ENCODE measurements around the gene THAP6.

DNA sequence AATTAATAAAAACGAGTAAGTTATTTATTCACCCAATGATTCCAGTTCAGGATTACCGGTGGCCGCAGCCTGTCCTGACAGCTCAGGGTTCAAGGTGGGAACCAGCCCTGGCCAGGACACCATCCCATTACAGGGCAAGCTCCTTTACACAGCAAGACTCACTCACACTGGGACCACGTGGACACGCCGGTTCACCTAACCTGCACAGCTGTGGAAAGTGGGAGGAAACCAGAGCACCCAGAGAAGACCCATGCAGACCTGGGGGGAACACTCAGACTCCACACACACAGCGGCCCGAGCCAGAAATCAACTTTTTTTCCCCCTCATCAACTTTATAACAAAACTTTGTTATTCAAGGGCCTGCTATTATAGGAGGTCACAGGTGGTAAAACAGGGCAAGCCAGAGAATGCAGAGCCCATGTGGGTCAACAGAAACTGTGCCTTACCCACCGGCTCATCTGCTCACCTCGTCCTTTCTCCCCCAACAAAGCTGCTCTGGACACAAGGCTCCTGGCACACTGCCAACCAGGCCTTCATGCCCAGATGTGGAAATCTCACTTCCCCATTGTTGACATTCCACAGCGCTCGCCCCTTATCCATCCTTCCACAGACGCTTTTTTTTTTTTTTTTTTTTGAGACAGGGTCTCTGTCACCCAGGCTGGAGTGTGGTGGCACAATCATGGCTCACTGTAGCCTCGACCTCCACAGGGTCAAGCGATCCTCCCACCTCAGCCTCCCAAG, 33.5 kb downstream of the THAP6 start:
- TF ChIP-seq EP300 (IDR thresholded peaks at IDR 0.05; ENCODE audit: borderline replicate concordance in 1 of 2, low read depth in 2 of 2, low read length in 2 of 2), result no peak
- TF ChIP-seq, protein P1, sequence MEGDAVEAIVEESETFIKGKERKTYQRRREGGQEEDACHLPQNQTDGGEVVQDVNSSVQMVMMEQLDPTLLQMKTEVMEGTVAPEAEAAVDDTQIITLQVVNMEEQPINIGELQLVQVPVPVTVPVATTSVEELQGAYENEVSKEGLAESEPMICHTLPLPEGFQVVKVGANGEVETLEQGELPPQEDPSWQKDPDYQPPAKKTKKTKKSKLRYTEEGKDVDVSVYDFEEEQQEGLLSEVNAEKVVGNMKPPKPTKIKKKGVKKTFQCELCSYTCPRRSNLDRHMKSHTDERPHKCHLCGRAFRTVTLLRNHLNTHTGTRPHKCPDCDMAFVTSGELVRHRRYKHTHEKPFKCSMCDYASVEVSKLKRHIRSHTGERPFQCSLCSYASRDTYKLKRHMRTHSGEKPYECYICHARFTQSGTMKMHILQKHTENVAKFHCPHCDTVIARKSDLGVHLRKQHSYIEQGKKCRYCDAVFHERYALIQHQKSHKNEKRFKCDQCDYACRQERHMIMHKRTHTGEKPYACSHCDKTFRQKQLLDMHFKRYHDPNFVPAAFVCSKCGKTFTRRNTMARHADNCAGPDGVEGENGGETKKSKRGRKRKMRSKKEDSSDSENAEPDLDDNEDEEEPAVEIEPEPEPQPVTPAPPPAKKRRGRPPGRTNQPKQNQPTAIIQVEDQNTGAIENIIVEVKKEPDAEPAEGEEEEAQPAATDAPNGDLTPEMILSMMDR (IDR thresholded peaks at IDR 0.05; ENCODE audit: control extremely low read depth in 1 of 3, insufficient read depth in 1 of 3, low read depth in 1 of 3, low read length in 3 of 3), result no peak
- TF ChIP-seq, protein P2, sequence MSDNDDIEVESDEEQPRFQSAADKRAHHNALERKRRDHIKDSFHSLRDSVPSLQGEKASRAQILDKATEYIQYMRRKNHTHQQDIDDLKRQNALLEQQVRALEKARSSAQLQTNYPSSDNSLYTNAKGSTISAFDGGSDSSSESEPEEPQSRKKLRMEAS (IDR thresholded peaks at IDR 0.05), result no peak
- TF ChIP-seq, protein P3, sequence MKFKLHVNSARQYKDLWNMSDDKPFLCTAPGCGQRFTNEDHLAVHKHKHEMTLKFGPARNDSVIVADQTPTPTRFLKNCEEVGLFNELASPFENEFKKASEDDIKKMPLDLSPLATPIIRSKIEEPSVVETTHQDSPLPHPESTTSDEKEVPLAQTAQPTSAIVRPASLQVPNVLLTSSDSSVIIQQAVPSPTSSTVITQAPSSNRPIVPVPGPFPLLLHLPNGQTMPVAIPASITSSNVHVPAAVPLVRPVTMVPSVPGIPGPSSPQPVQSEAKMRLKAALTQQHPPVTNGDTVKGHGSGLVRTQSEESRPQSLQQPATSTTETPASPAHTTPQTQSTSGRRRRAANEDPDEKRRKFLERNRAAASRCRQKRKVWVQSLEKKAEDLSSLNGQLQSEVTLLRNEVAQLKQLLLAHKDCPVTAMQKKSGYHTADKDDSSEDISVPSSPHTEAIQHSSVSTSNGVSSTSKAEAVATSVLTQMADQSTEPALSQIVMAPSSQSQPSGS (IDR thresholded peaks at IDR 0.05; ENCODE audit: low read length), result no peak
- no peak for TF ChIP-seq KDM1A (IDR thresholded peaks at IDR 0.05; ENCODE audit: borderline replicate concordance, low read length)
- TF ChIP-seq POLR2A (IDR thresholded peaks at IDR 0.05; ENCODE audit: control extremely low read depth in 1 of 2, low read depth in 2 of 2, low read length in 2 of 2), result no peak
- TF ChIP-seq EZH2 (IDR thresholded peaks at IDR 0.05; ENCODE audit: low read depth, low read length, severe bottlenecking), result no peak
